ENCODE measurements around the gene JMJD4. TPM values are rescaled to one million over a fixed set of nuclear protein-coding genes. Genes with fewer than 3 reads are reported as not detected.

Gene JMJD4
- total and polyA plus RNA-seq, 9 of the 15 experiments (the other 6 are each of a cell fraction or from before 2014, with no cell fraction given), result 1.4 to 42.6 (median 29.2) TPM

GRCh38 chr1:227771326-227771725 lies 36.2 kb upstream of the JMJD4 start (continued):
- no peak for TF ChIP-seq CHD7 (IDR thresholded peaks at IDR 0.05; ENCODE audit: low read depth, low read length)
- TF ChIP-seq ZNF184 (CRISPR knock-in tag; IDR thresholded peaks at IDR 0.05), result no peak
- TF ChIP-seq ZBTB33 (CRISPR knock-in tag; IDR thresholded peaks at IDR 0.05), result no peak
- TF ChIP-seq PBX2 (CRISPR knock-in tag; IDR thresholded peaks at IDR 0.05; ENCODE audit: low read depth), result no peak
- TF ChIP-seq PBX2 (tag; conservative IDR thresholded peaks at IDR 0.05; ENCODE audit: low read depth), result no peak
- TF ChIP-seq ZNF511 (CRISPR knock-in tag; IDR thresholded peaks at IDR 0.05), result no peak
